K562 (cell line): ENCODE results near the gene DHRS13. TPM values are rescaled to one million over a fixed set of nuclear protein-coding genes. Genes with fewer than 3 reads are reported as not detected.
A peak's percentile ranks its signal among the peaks of the same experiment; 100 is the strongest.

Experiments
- ARHGAP35 ChIP-seq: fragments of 450-650 bp; IDR thresholded peaks from 2 replicates; pipeline ENCODE4 v1.6.1; 2018; ENCODE audit not compliant: partially characterized antibody
- CEBPG ChIP-seq, 3 experiments: fragments of 200-800 bp in 1 of 3; sonication (Bioruptor generic) in 1 of 3; sonication (generic) in 1 of 3; formaldehyde crosslinking in 1 of 3; IDR thresholded peaks in 2 of 3; conservative IDR thresholded peaks in 1 of 3; 2 replicates each; pipeline versions ENCODE4 v1.6.1 to v1.8.0; 2016 to 2022; ENCODE audit warnings: missing compliant biosample characterization in 2 of 3, missing genetic modification characterization in 2 of 3, mild to moderate bottlenecking in 1 of 3, missing genetic modification reagents in 1 of 3
- E2F8 ChIP-seq: fragments of 450-650 bp; IDR thresholded peaks from 2 replicates; pipeline ENCODE4 v1.7.1; 2018; ENCODE audit warnings: mild to moderate bottlenecking, low read depth; ENCODE audit not compliant: partially characterized antibody
- PCBP2 ChIP-seq: fragments of 200-400 bp; formaldehyde crosslinking; IDR thresholded peaks from 2 replicates; pipeline ENCODE4 v1.6.1; 2018; ENCODE audit warnings: low read length, low read depth, mild to moderate bottlenecking, moderate library complexity; ENCODE audit not compliant: poor library complexity, severe bottlenecking
- PRPF4 ChIP-seq: fragments of 200-400 bp; formaldehyde crosslinking; IDR thresholded peaks from one replicate; pipeline ENCODE4 v1.6.1; 2017; ENCODE audit warnings: low read length, low read depth, mild to moderate bottlenecking; ENCODE audit not compliant: insufficient read depth, poor library complexity, severe bottlenecking
- SAP30 ChIP-seq: fragments of 200-600 bp; sonication (generic); IDR thresholded peaks from 2 replicates; pipeline ENCODE4 v1.6.1; 2012; ENCODE audit warnings: borderline replicate concordance, low read depth, mild to moderate bottlenecking, moderate library complexity, low read length, control low read depth, inconsistent platforms; ENCODE audit not compliant: insufficient read depth, poor library complexity, severe bottlenecking
- SMAD4 ChIP-seq: fragments of 250-450 bp; sonication (Bioruptor Pico); conservative IDR thresholded peaks from 2 replicates; pipeline ENCODE4 v1.8.0; 2021; ENCODE audit warnings: inconsistent platforms, mild to moderate bottlenecking, moderate library complexity
- polyA plus RNA-seq, 8 experiments: library from polyadenylated mRNA; depleted of rRNA in 4 of 8; stranded (reverse) in 5 of 8; unstranded in 3 of 8; fragments of >200 nt; fragmentation: Nextera tagmentation in 2 of 8; fragmentation: Illumina TruSeq in 1 of 8; extraction: Ambion mirVana in 2 of 8; extraction: Trizol in 1 of 8; gene quantifications; 2 replicates each; pipeline versions ENCODE4 v1.2.1 to v1.2.3, GENCODE V29; 2011 to 2014; ENCODE audit warnings: inconsistent platforms in 1 of 8, missing spikeins in 1 of 8
- total RNA-seq, 7 experiments: library from RNA; depleted of rRNA in 6 of 7; stranded (reverse); fragments of >200 nt in 6 of 7; fragmentation: Illumina TruSeq in 2 of 7; extraction: Trizol in 2 of 7; gene quantifications; 2 replicates each; pipeline versions ENCODE4 v1.2.1 to v1.2.3, GENCODE V29; 2011 to 2021; ENCODE audit warnings: low replicate concordance in 1 of 7
- TF ChIP-seq, protein P1 (sequence below): sonication (generic); IDR thresholded peaks from 2 replicates; pipeline ENCODE4 v1.6.1; 2016
- TF ChIP-seq, protein P2 (sequence below): fragments of 450-650 bp; IDR thresholded peaks from 2 replicates; pipeline ENCODE4 v1.6.1; 2017; ENCODE audit warnings: antibody characterized with exemption, mild to moderate bottlenecking

The DHRS13 gene
- total and polyA plus RNA-seq, 9 of the 15 experiments (the other 6 are each of a cell fraction or from before 2014, with no cell fraction given): 0.32 to 52.3 (median 34.3) TPM; not detected in 1

DNA sequence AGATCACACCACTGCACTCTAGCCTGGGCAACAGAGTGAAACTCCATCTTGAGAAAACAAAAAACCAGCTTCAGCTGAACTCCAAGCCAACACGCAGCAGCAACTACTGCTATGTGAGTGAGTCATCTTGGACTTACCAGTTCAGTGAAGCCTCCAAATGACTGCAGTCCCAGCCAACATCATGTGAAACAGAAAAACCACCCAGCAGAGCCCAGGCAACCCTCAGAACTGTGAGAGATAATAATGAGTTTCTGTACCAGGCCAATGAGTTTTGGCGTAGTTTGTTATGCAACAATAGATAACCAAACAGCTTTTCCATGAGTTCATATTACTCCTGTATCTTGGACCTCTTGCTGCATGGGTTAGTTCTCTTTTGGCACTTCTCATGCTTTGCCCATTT lies 25.2 kb upstream of the DHRS13 start (continued):
- TF ChIP-seq E2F8 (no peak), PRPF4 (no peak), CEBPG (CRISPR knock-in tag; IDR thresholded peaks at IDR 0.05) (no peak), CEBPG (tag; conservative IDR thresholded peaks at IDR 0.05 in 1 of 2, IDR thresholded peaks at IDR 0.05 in 1 of 2) (peak; percentile 78 to 82), SAP30 (no peak), ARHGAP35 (no peak), PCBP2 (no peak), SMAD4 (CRISPR knock-in tag) (0 out of 2 replicates have a peak, but pooled peaks have one; percentile 20)
- TF ChIP-seq, protein P1, sequence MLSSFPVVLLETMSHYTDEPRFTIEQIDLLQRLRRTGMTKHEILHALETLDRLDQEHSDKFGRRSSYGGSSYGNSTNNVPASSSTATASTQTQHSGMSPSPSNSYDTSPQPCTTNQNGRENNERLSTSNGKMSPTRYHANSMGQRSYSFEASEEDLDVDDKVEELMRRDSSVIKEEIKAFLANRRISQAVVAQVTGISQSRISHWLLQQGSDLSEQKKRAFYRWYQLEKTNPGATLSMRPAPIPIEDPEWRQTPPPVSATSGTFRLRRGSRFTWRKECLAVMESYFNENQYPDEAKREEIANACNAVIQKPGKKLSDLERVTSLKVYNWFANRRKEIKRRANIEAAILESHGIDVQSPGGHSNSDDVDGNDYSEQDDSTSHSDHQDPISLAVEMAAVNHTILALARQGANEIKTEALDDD: peak; percentile 79
- TF ChIP-seq, protein P2, sequence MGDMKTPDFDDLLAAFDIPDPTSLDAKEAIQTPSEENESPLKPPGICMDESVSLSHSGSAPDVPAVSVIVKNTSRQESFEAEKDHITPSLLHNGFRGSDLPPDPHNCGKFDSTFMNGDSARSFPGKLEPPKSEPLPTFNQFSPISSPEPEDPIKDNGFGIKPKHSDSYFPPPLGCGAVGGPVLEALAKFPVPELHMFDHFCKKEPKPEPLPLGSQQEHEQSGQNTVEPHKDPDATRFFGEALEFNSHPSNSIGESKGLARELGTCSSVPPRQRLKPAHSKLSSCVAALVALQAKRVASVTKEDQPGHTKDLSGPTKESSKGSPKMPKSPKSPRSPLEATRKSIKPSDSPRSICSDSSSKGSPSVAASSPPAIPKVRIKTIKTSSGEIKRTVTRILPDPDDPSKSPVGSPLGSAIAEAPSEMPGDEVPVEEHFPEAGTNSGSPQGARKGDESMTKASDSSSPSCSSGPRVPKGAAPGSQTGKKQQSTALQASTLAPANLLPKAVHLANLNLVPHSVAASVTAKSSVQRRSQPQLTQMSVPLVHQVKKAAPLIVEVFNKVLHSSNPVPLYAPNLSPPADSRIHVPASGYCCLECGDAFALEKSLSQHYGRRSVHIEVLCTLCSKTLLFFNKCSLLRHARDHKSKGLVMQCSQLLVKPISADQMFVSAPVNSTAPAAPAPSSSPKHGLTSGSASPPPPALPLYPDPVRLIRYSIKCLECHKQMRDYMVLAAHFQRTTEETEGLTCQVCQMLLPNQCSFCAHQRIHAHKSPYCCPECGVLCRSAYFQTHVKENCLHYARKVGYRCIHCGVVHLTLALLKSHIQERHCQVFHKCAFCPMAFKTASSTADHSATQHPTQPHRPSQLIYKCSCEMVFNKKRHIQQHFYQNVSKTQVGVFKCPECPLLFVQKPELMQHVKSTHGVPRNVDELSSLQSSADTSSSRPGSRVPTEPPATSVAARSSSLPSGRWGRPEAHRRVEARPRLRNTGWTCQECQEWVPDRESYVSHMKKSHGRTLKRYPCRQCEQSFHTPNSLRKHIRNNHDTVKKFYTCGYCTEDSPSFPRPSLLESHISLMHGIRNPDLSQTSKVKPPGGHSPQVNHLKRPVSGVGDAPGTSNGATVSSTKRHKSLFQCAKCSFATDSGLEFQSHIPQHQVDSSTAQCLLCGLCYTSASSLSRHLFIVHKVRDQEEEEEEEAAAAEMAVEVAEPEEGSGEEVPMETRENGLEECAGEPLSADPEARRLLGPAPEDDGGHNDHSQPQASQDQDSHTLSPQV: peak; percentile 49; the same call in 1 of the 2 replicates
